GM12878 (cell line): Measurements from ENCODE around the gene SPATA20. TPM values are rescaled to one million over a fixed set of nuclear protein-coding genes. Genes with fewer than 3 reads are reported as not detected.

Experiments
- BHLHE40 ChIP-seq, 2 experiments: fragments of 450-650 bp in 1 of 2; IDR thresholded peaks; 2 replicates each; pipeline ENCODE4 v1.6.1; 2011 to 2017; ENCODE audit warnings: low read depth in 2 of 2, borderline replicate concordance in 1 of 2, improper control_type of control experiment in 1 of 2, low read length in 1 of 2, mild to moderate bottlenecking in 1 of 2
- CEBPB ChIP-seq, 2 experiments: fragments of 150-350 bp in 1 of 2; IDR thresholded peaks; 2 replicates each; pipeline ENCODE4 v1.6.1; 2012 to 2014; ENCODE audit warnings: low read depth in 2 of 2, low read length in 2 of 2, borderline replicate concordance in 1 of 2, inconsistent platforms in 1 of 2
- ETV6 ChIP-seq, 2 experiments: fragments of 450-650 bp in 1 of 2; IDR thresholded peaks in 1 of 2; conservative IDR thresholded peaks in 1 of 2; 2 replicates each; pipeline ENCODE4 v1.6.1; 2014; ENCODE audit warnings: antibody characterized with exemption in 1 of 2, borderline replicate concordance in 1 of 2, low read depth in 1 of 2, mild to moderate bottlenecking in 1 of 2, moderate library complexity in 1 of 2
- KDM1A ChIP-seq: fragments of 200-600 bp; sonication (generic); IDR thresholded peaks from 2 replicates; pipeline ENCODE4 v1.6.1; 2016; ENCODE audit warnings: borderline replicate concordance
- NBN ChIP-seq: fragments of 450-650 bp; IDR thresholded peaks from 2 replicates; pipeline ENCODE4 v1.6.1; 2016
- NFYA ChIP-seq: IDR thresholded peaks from 2 replicates; pipeline ENCODE4 v1.6.1; 2011; ENCODE audit warnings: low read depth, mild to moderate bottlenecking, low read length, improper control_type of control experiment, borderline replicate concordance
- NKRF ChIP-seq: fragments of 450-650 bp; conservative IDR thresholded peaks from 2 replicates; pipeline ENCODE4 v1.6.1; 2017; ENCODE audit warnings: mild to moderate bottlenecking, moderate library complexity
- RBBP5 ChIP-seq: fragments of 200-600 bp; sonication (generic); conservative IDR thresholded peaks from 2 replicates; pipeline ENCODE4 v1.6.1; 2016
- SRF ChIP-seq, 2 experiments: IDR thresholded peaks; 2 replicates each; pipeline ENCODE4 v1.6.1; 2011; ENCODE audit warnings: low read depth in 2 of 2, low read length in 2 of 2, mild to moderate bottlenecking in 1 of 2, moderate library complexity in 1 of 2
- TCF12 ChIP-seq: IDR thresholded peaks from 2 replicates; pipeline ENCODE4 v1.6.1; 2011; ENCODE audit warnings: low read depth, mild to moderate bottlenecking, low read length
- ZBTB4 ChIP-seq: fragments of 450-650 bp; formaldehyde crosslinking; IDR thresholded peaks from 2 replicates; pipeline ENCODE4 v1.4.0; 2022; ENCODE audit warnings: mild to moderate bottlenecking, moderate library complexity
- ZNF592 ChIP-seq: fragments of 450-650 bp; IDR thresholded peaks from 2 replicates; pipeline ENCODE4 v1.6.1; 2017; ENCODE audit warnings: mild to moderate bottlenecking, moderate library complexity
- polyA plus RNA-seq, 11 experiments: library from polyadenylated mRNA; depleted of rRNA in 4 of 11; unstranded in 6 of 11; stranded (reverse) in 5 of 11; fragments of >200 nt; fragmentation: Nextera tagmentation in 4 of 11; fragmentation: Illumina TruSeq in 1 of 11; extraction: Ambion mirVana in 4 of 11; extraction: Trizol in 1 of 11; gene quantifications; 1 replicate in 1 of 11; 2 replicates in 10 of 11; pipeline versions ENCODE4 v1.2.1 to v1.2.3, GENCODE V29; 2011 to 2016; ENCODE audit warnings: inconsistent platforms in 2 of 11, missing spikeins in 2 of 11, low read depth in 1 of 11
- total RNA-seq, 4 experiments: library from RNA; depleted of rRNA in 3 of 4; stranded (reverse); fragments of >200 nt in 3 of 4; fragmentation: Illumina TruSeq in 1 of 4; extraction: Trizol in 1 of 4; gene quantifications; 2 replicates each; pipeline versions ENCODE4 v1.2.1 to v1.2.3, GENCODE V29; 2013 to 2021

SPATA20 gene
- total and polyA plus RNA-seq, 10 of the 15 experiments (the other 5 are each of a cell fraction or from before 2014, with no cell fraction given) = 2.1 to 69.8 (median 26.6) TPM

GRCh38 chr17:50524838-50525237 lies 22.1 kb upstream of the SPATA20 start (continued):
- TF ChIP-seq NKRF = no peak
- TF ChIP-seq KDM1A = no peak
- no peak for TF ChIP-seq CEBPB (IDR thresholded peaks at IDR 0.05; ENCODE audit: borderline replicate concordance in 1 of 2, low read depth in 2 of 2, low read length in 2 of 2)
- TF ChIP-seq NBN = no peak
- no peak for TF ChIP-seq BHLHE40 (IDR thresholded peaks at IDR 0.05; ENCODE audit: borderline replicate concordance in 1 of 2, low read depth in 2 of 2, low read length in 1 of 2)
- TF ChIP-seq RBBP5 = no peak
- TF ChIP-seq NFYA = no peak
- no peak for TF ChIP-seq SRF (IDR thresholded peaks at IDR 0.05; ENCODE audit: low read depth in 2 of 2, low read length in 2 of 2)
- no peak for TF ChIP-seq TCF12
- no peak for TF ChIP-seq ZBTB4
- TF ChIP-seq ETV6 (conservative IDR thresholded peaks at IDR 0.05 in 1 of 2, IDR thresholded peaks at IDR 0.05 in 1 of 2; ENCODE audit: borderline replicate concordance in 1 of 2, low read depth in 1 of 2) = no peak
- TF ChIP-seq ZNF592 = no peak
- TF ChIP-seq, all 136 proteins: peak for 0
